NCI-H1092 treated with DMSO at 0.1 percent for 48 hours (cell line): Measurements from ENCODE around the gene ZBTB20.

Experiments
- DNase-seq: peaks from one replicate; lab custom pipeline; 2025; lab: John Stamatoyannopoulos, UW

The ZBTB20 gene

GRCh38 chr3:114374433-114374990, 772.6 kb downstream of the ZBTB20 start:
- DNase-seq = no peak

GRCh38 chr3:114370537-114371174, 776.4 kb downstream of the ZBTB20 start:
- DNase-seq = no peak

GRCh38 chr3:114365909-114366308, 781.2 kb downstream of the ZBTB20 start:
- DNase-seq = peak; percentile 14

- DNase-seq = no peak
Observed at GRCh38 chr3:114364806-114365654, 782.1 kb downstream of the ZBTB20 start.

- DNase-seq = no peak
Observed at GRCh38 chr3:114363554-114364202, 783.4 kb downstream of the ZBTB20 start.

- peak; percentile 19 for DNase-seq
Observed at GRCh38 chr3:114362815-114363214, 784.3 kb downstream of the ZBTB20 start.

GRCh38 chr3:114361391-114361790, 785.7 kb downstream of the ZBTB20 start:
- no peak for DNase-seq

GRCh38 chr3:114356525-114356924, 790.6 kb downstream of the ZBTB20 start:
- no peak for DNase-seq

- DNase-seq = no peak
Observed at GRCh38 chr3:114356066-114356465, 791.0 kb downstream of the ZBTB20 start.

GRCh38 chr3:114355653-114356052, 791.4 kb downstream of the ZBTB20 start:
- DNase-seq = no peak

GRCh38 chr3:114351822-114352145, 795.3 kb downstream of the ZBTB20 start:
- DNase-seq = no peak

- no peak for DNase-seq
Observed at GRCh38 chr3:114351123-114351821, 795.8 kb downstream of the ZBTB20 start.

- no peak for DNase-seq
Observed at GRCh38 chr3:114350690-114351089, 796.4 kb downstream of the ZBTB20 start.

- no peak for DNase-seq
Observed at GRCh38 chr3:114350271-114350670, 796.8 kb downstream of the ZBTB20 start.

- DNase-seq = no peak
Observed at GRCh38 chr3:114344492-114344891, 802.6 kb downstream of the ZBTB20 start.

- no peak for DNase-seq
Observed at GRCh38 chr3:114338651-114339357, 808.3 kb downstream of the ZBTB20 start.

- no peak for DNase-seq
Observed at GRCh38 chr3:114336857-114337256, 810.2 kb downstream of the ZBTB20 start.

GRCh38 chr3:114336122-114336697, 810.9 kb downstream of the ZBTB20 start:
- no peak for DNase-seq

- DNase-seq = no peak
Observed at GRCh38 chr3:114333923-114334240, 813.2 kb downstream of the ZBTB20 start.

- DNase-seq = no peak
Observed at GRCh38 chr3:114333180-114333922, 813.7 kb downstream of the ZBTB20 start.
